ENCODE results near the gene SMARCA2.

Gene SMARCA2

GRCh38 chr9:2173861-2174260 is 158.7 kb downstream of the SMARCA2 start:
- DNase-seq (ENCODE audit: low spot score) = no peak

GRCh38 chr9:2174306-2174705 is 159.2 kb downstream of the SMARCA2 start:
- DNase-seq (ENCODE audit: low spot score) = no peak

- DNase-seq (ENCODE audit: low spot score) = no peak
These were observed 159.8 kb downstream of the SMARCA2 start for GRCh38 chr9:2174911-2175310.

GRCh38 chr9:2177121-2177520 is 162.0 kb downstream of the SMARCA2 start:
- DNase-seq (ENCODE audit: low spot score) = no peak

GRCh38 chr9:2178034-2178734 is 163.0 kb downstream of the SMARCA2 start:
- no peak for DNase-seq (ENCODE audit: low spot score)

GRCh38 chr9:2179567-2179966 is 164.4 kb downstream of the SMARCA2 start:
- DNase-seq (ENCODE audit: low spot score) = no peak

- DNase-seq (ENCODE audit: low spot score) = no peak
These were observed 165.0 kb downstream of the SMARCA2 start for GRCh38 chr9:2180154-2180553.

- DNase-seq (ENCODE audit: low spot score) = no peak
These were observed 165.6 kb downstream of the SMARCA2 start for GRCh38 chr9:2180704-2181103.

- DNase-seq (ENCODE audit: low spot score) = peak; percentile 33
These were observed 166.6 kb downstream of the SMARCA2 start for GRCh38 chr9:2181792-2182191.

- no peak for DNase-seq (ENCODE audit: low spot score)
These were observed 175.9 kb downstream of the SMARCA2 start for GRCh38 chr9:2190939-2191608.

- no peak for DNase-seq (ENCODE audit: low spot score)
These were observed 176.4 kb downstream of the SMARCA2 start for GRCh38 chr9:2191609-2191972.

GRCh38 chr9:2192356-2192979 is 177.3 kb downstream of the SMARCA2 start:
- no peak for DNase-seq (ENCODE audit: low spot score)

- no peak for DNase-seq (ENCODE audit: low spot score)
These were observed 178.4 kb downstream of the SMARCA2 start for GRCh38 chr9:2193552-2193951.

GRCh38 chr9:2195211-2195610 is 180.1 kb downstream of the SMARCA2 start:
- no peak for DNase-seq (ENCODE audit: low spot score)

GRCh38 chr9:2196757-2197156 is 181.6 kb downstream of the SMARCA2 start:
- DNase-seq (ENCODE audit: low spot score) = no peak

GRCh38 chr9:2198956-2199635 is 183.9 kb downstream of the SMARCA2 start:
- DNase-seq (ENCODE audit: low spot score) = no peak

- no peak for DNase-seq (ENCODE audit: low spot score)
These were observed 185.1 kb downstream of the SMARCA2 start for GRCh38 chr9:2199999-2200796.

- no peak for DNase-seq (ENCODE audit: low spot score)
These were observed 193.3 kb downstream of the SMARCA2 start for GRCh38 chr9:2208465-2208864.

- no peak for DNase-seq (ENCODE audit: low spot score)
These were observed 193.8 kb downstream of the SMARCA2 start for GRCh38 chr9:2208991-2209390.

GRCh38 chr9:2209400-2209799 is 194.3 kb downstream of the SMARCA2 start:
- peak; percentile 10 for DNase-seq (ENCODE audit: low spot score)

GRCh38 chr9:2210201-2210600 is 195.1 kb downstream of the SMARCA2 start:
- DNase-seq (ENCODE audit: low spot score) = no peak
